Esophagus muscularis mucosa (tissue), 3 donors: ENCODE results near the gene SH3D19.

Experiments
- POLR2A ChIP-seq: fragments of 450-650 bp; IDR thresholded peaks from one replicate; pipeline ENCODE4 v1.6.1; 2017; ENCODE audit warnings: antibody characterized with exemption, moderate library complexity, mild to moderate bottlenecking, low read depth
- POLR2AphosphoS5 ChIP-seq, 2 donors: sonication (generic); formaldehyde crosslinking; IDR thresholded peaks; one replicate each; pipeline ENCODE4 v1.6.1; 2017; ENCODE audit warnings: antibody characterized with exemption in 2 of 2
- TF ChIP-seq, protein P1 (sequence below), 3 experiments: fragments of 200-600 bp in 2 of 3; fragments of 450-650 bp in 1 of 3; sonication (generic) in 2 of 3; IDR thresholded peaks; one replicate each; pipeline ENCODE4 v1.5.1; 2017 to 2019; ENCODE audit warnings: antibody characterized with exemption in 3 of 3, mild to moderate bottlenecking in 2 of 3, moderate library complexity in 1 of 3

DNA sequence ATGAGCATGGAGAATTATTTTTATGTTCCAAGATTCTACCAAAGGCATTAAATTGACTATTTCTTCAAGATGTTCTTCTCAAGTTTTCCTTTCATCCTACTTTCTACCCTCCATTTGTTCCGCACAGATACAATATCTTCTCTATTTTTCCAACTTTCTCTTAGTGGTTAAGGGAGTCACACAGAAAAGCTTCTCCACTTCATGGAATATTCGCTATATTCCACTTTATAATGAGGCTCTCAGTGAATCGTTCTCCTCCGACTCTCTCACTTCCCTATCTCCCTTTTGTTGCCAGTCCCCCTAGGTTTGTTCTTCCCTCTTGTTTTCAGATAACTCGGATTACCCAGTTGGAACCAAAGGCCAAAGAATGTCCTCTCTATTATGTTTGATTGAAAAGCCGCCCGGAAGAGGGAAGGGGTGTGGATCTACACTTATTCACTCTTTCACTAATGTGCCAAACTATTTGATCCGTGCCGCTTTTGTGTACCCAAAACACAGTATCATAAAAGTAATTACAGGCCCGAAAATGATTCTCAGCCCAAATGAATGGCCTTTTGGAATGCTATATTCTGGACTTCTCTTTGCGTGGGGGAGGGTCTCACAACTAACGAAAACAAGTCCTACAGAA lies 1.2 kb downstream of the SH3D19 start:
- TF ChIP-seq POLR2A (no peak), POLR2AphosphoS5 (IDR thresholded peaks at IDR 0.05) (no peak)
- TF ChIP-seq, protein P1, sequence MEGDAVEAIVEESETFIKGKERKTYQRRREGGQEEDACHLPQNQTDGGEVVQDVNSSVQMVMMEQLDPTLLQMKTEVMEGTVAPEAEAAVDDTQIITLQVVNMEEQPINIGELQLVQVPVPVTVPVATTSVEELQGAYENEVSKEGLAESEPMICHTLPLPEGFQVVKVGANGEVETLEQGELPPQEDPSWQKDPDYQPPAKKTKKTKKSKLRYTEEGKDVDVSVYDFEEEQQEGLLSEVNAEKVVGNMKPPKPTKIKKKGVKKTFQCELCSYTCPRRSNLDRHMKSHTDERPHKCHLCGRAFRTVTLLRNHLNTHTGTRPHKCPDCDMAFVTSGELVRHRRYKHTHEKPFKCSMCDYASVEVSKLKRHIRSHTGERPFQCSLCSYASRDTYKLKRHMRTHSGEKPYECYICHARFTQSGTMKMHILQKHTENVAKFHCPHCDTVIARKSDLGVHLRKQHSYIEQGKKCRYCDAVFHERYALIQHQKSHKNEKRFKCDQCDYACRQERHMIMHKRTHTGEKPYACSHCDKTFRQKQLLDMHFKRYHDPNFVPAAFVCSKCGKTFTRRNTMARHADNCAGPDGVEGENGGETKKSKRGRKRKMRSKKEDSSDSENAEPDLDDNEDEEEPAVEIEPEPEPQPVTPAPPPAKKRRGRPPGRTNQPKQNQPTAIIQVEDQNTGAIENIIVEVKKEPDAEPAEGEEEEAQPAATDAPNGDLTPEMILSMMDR (IDR thresholded peaks at IDR 0.05), result no peak
